ENCODE results near the gene AK6. TPM values are rescaled to one million over a fixed set of nuclear protein-coding genes. Genes with fewer than 3 reads are reported as not detected.
A peak's percentile ranks its signal among the peaks of the same experiment; 100 is the strongest.
"Not testable (repeated sequence)": the region's sequence is repeated elsewhere in the genome, so short reads cannot be mapped to it uniquely, and the experiment has no call there.

Gene AK6
- total RNA-seq, 2 donors from 2014 or later: 32.6 to 54.2 TPM

DNA sequence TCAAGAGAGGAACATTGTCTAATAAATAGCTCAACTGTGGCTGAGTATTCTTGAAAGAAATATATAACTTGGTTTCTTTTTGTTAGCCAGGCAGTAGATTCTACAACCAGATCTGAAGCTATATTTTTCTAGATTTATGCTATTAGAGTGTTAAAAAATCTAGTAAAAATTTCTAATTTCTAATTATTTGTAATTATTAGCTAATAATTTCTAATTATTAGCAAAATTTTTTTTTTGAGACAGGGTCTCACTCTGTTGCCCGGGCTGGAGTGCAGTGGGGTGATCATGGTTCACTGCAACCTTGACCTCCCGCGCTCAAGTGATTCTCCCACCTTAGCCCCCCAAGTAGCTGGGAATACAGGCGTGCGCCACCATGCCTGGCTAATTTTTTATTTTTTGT, 3.1 kb upstream of the AK6 start:
- Histone ChIP-seq H3K27me3 (ENCODE audit: control insufficient read depth, insufficient read depth, low read length, poor library complexity, severe bottlenecking) (no peaks in the 10 kb centered on the region), H3K4me3 (ENCODE audit: low read length) (no peak overlapping the region), H3K27ac (ENCODE audit: low read depth, low read length) (no peak overlapping the region), H3K36me3 (ENCODE audit: control insufficient read depth, insufficient read depth, low read length) (peaks cover 31% of the 10 kb centered on the region), H3K9me3 (ENCODE audit: control insufficient read depth, low read length) (no peaks in the 10 kb centered on the region), H3K4me1 (ENCODE audit: control insufficient read depth, insufficient read depth, low read length) (no peaks in the 10 kb centered on the region), H3K9ac (ENCODE audit: extremely low read depth, low read length, poor library complexity, severe bottlenecking) (no peak overlapping the region)
- TF ChIP-seq, protein P1, sequence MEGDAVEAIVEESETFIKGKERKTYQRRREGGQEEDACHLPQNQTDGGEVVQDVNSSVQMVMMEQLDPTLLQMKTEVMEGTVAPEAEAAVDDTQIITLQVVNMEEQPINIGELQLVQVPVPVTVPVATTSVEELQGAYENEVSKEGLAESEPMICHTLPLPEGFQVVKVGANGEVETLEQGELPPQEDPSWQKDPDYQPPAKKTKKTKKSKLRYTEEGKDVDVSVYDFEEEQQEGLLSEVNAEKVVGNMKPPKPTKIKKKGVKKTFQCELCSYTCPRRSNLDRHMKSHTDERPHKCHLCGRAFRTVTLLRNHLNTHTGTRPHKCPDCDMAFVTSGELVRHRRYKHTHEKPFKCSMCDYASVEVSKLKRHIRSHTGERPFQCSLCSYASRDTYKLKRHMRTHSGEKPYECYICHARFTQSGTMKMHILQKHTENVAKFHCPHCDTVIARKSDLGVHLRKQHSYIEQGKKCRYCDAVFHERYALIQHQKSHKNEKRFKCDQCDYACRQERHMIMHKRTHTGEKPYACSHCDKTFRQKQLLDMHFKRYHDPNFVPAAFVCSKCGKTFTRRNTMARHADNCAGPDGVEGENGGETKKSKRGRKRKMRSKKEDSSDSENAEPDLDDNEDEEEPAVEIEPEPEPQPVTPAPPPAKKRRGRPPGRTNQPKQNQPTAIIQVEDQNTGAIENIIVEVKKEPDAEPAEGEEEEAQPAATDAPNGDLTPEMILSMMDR (conservative IDR thresholded peaks at IDR 0.05): no peak
- Mint-ChIP-seq H3K4me3 (no peak overlapping the region), H3K36me3 (ENCODE audit: low read depth) (peaks cover 27% of the 10 kb centered on the region), H3K27ac (no peak overlapping the region), H3K9me3 (no peaks in the 10 kb centered on the region), H3K4me1 (peaks cover 16% of the 10 kb centered on the region), H3K27me3 (ENCODE audit: insufficient read depth) (no peaks in the 10 kb centered on the region)
- WGBS, 2 experiments (ENCODE audit: insufficient coverage in 1 of 2, insufficient read length in 1 of 2): 100% methylated on average over 5 of the region's 5 CpGs; no CpG with 5 or more reads in 1 of the 2 experiments
- DNase-seq: no peak

DNA sequence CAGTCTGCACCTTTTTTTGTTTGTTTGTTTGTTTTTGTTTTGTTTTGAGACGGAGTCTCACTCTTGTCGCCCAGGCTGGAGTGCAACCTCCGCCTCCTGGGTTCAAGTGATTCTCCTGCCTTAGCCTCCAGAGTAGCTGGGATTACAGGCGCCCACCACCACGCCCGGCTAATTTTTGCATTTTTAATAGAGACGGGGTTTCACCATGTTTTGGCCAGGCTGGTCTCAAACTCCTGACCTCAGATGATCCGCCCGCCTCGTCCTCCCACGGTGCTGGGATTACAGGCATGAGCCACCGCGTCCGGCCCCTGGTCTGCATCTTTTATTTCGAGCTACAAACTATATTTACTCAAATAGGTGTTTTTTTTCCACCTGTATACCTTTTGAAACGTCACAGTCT, 1.0 kb upstream of the AK6 start:
- H3K9me3 ChIP-seq (ENCODE audit: control insufficient read depth, low read length); H3K27me3 ChIP-seq (ENCODE audit: control insufficient read depth, insufficient read depth, low read length, poor library complexity, severe bottlenecking); DNase-seq; H3K9me3 Mint-ChIP-seq; H3K27me3 Mint-ChIP-seq (ENCODE audit: insufficient read depth); H3K27ac ChIP-seq (ENCODE audit: low read depth, low read length); H3K4me1 ChIP-seq (ENCODE audit: control insufficient read depth, insufficient read depth, low read length): not testable (repeated sequence)
- H3K4me1 Mint-ChIP-seq: peaks cover 16% of the 10 kb centered on the region
- Histone ChIP-seq H3K9ac (ENCODE audit: extremely low read depth, low read length, poor library complexity, severe bottlenecking) (peak overlapping the region; percentile 96), H3K4me3 (ENCODE audit: low read length) (peak overlapping the region; percentile 99), H3K36me3 (ENCODE audit: control insufficient read depth, insufficient read depth, low read length) (peaks cover 27% of the 10 kb centered on the region)
- peak overlapping the region; percentile 87 for H3K4me3 Mint-ChIP-seq
- peaks cover 26% of the 10 kb centered on the region for H3K36me3 Mint-ChIP-seq (ENCODE audit: low read depth)
- peak overlapping the region; percentile 99 for H3K27ac Mint-ChIP-seq
- WGBS, 2 experiments (ENCODE audit: insufficient coverage in 1 of 2, insufficient read length in 1 of 2): 3 to 4% methylated on average over 7 to 16 of the region's 16 CpGs

DNA sequence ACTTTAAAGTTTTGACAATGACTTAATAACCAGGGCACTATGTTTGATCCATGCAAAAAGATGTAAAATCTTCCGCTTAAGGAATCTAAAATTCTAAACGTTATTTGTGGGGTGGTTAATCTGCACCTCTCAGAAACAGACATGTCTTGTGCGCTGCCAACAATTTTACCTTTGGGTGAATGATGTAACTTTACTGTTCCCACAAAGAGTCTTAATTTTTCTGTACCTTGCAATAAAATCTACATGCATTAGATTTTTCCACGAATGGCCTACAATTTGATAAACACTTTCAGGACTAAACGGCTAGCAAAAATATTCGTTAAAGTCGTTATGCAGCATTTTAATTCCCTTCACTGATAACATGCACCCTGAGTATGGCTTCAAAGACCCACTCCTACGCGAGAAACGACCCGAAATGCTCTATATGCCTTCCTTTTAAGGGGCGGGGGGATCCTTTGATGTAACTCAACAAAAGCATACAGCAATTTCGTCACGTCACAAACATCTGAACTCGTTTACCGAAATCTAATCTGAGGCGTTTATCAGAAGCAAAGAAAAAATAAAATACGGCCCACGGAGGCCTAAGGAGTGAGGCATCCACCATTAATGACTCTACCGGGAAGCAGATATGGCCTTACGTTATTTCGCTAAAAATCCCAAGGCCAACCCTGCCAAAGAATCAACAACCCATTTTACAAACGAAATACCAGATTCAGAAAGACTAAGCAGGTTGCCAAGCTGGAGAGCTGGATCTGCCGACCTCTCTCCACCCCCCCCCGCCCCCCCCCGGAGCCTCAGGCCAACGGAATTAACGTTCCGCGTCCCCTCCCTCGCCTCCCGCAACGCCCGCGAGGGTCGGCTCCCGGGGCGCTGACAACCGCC, 621 bp downstream of the AK6 start:
- peak overlapping the region; percentile 99 for H3K4me3 ChIP-seq (ENCODE audit: low read length)
- H3K4me1 ChIP-seq (ENCODE audit: control insufficient read depth, insufficient read depth, low read length): no peaks in the 10 kb centered on the region
- WGBS, 2 experiments (ENCODE audit: insufficient coverage in 1 of 2, insufficient read length in 1 of 2): 3 to 8% methylated on average over 12 to 37 of the region's 39 CpGs
- DNase-seq: no peak
- TF ChIP-seq, protein P1 (conservative IDR thresholded peaks at IDR 0.05): no peak
- H3K36me3 Mint-ChIP-seq (ENCODE audit: low read depth): peaks cover 27% of the 10 kb centered on the region
- no peaks in the 10 kb centered on the region for H3K27me3 Mint-ChIP-seq (ENCODE audit: insufficient read depth)
- no peaks in the 10 kb centered on the region for H3K9me3 Mint-ChIP-seq
- peak overlapping the region; percentile 99 for H3K27ac Mint-ChIP-seq
- H3K9me3 ChIP-seq (ENCODE audit: control insufficient read depth, low read length): no peaks in the 10 kb centered on the region
- H3K4me1 Mint-ChIP-seq: peaks cover 16% of the 10 kb centered on the region
- H3K4me3 Mint-ChIP-seq: peak overlapping the region; percentile 87
- peak overlapping the region; percentile 100 for H3K27ac ChIP-seq (ENCODE audit: low read depth, low read length)
- no peaks in the 10 kb centered on the region for H3K27me3 ChIP-seq (ENCODE audit: control insufficient read depth, insufficient read depth, low read length, poor library complexity, severe bottlenecking)
- peak overlapping the region; percentile 96 for H3K9ac ChIP-seq (ENCODE audit: extremely low read depth, low read length, poor library complexity, severe bottlenecking)
- H3K36me3 ChIP-seq (ENCODE audit: control insufficient read depth, insufficient read depth, low read length): peaks cover 26% of the 10 kb centered on the region
